HCT116 (cell line): Measurements from ENCODE around the gene SMARCD1. TPM values are rescaled to one million over a fixed set of nuclear protein-coding genes. Genes with fewer than 3 reads are reported as not detected.

Source experiments
- ATAC-seq: fragments of 200-7000 bp; cut with Tn5 transposase; 2 replicates; pipeline ENCODE4 v1.9.1; 2020; ENCODE audit warnings: mild to moderate bottlenecking, moderate library complexity
- BruUV-seq: library from RNA; stranded (reverse); fragments of 400-500 nt; replicated peaks from 2 replicates; lab custom pipeline; 2021; lab: Mats Ljungman, UMichigan
- CTCF ChIA-PET: fragments of 300-600 bp; sonication (Branson Sonifier 250); formaldehyde crosslinking; loops from one replicate; lab custom pipeline; 2021; ENCODE audit warnings: antibody characterized with exemption; lab: Charles Lee
- POLR2A ChIA-PET: fragments of 300-600, 350-600 bp; sonication (Branson Sonifier 250); formaldehyde crosslinking; loops from one replicate; lab custom pipeline; 2021; ENCODE audit warnings: antibody characterized with exemption; lab: Charles Lee
- RAD21 ChIA-PET, 2 experiments: fragments of 300-600 bp; sonication (Branson Sonifier 250); formaldehyde crosslinking; loops; one replicate each; lab custom pipeline; 2023; ENCODE audit warnings: low total read pairs in 2 of 2; ENCODE audit not compliant: uncharacterized antibody in 2 of 2, unreplicated experiment in 2 of 2, low non-redundant PET in 1 of 2; lab: Charles Lee
- DNase-seq: peaks from one replicate; pipeline ENCODE4 v3.0.0-alpha.2; 2010; ENCODE audit warnings: low read depth, low spot score
- H2AFZ ChIP-seq: fragments of 200-600 bp; shearing (Covaris generic), sonication (generic); 2 replicates; pipeline ENCODE4 v1.6.1; 2017; ENCODE audit warnings: low read depth, mixed run types, mixed read lengths, antibody characterized with exemption, low read length; ENCODE audit not compliant: poor library complexity, severe bottlenecking
- H3K27ac ChIP-seq: 2 replicates; pipeline ENCODE4 v1.5.1; 2012; ENCODE audit warnings: low read depth, low read length
- H3K27me3 ChIP-seq: fragments of 200-600 bp; sonication (generic); 2 replicates; pipeline ENCODE4 v1.6.1; 2016; ENCODE audit warnings: mixed run types, low read length, mixed read lengths; ENCODE audit not compliant: insufficient read depth
- H3K36me3 ChIP-seq, 2 experiments: fragments of 200-500 bp in 1 of 2; fragments of 200-600 bp in 1 of 2; sonication (Bioruptor generic) in 1 of 2; sonication (generic) in 1 of 2; 2 replicates each; pipeline versions ENCODE4 v1.5.1 to v1.6.1; 2014 to 2016; ENCODE audit warnings: low read length in 2 of 2, inconsistent platforms in 1 of 2, mixed read lengths in 1 of 2, mixed run types in 1 of 2; ENCODE audit not compliant: insufficient read depth in 2 of 2, control insufficient read depth in 1 of 2
- H3K4me1 ChIP-seq, 2 experiments: fragments of 200-600 bp in 1 of 2; sonication (generic) in 1 of 2; 2 replicates each; pipeline versions ENCODE4 v1.5.1 to v1.6.1; 2012 to 2017; ENCODE audit warnings: low read length in 2 of 2, inconsistent platforms in 1 of 2, mild to moderate bottlenecking in 1 of 2, mixed read lengths in 1 of 2, mixed run types in 1 of 2, moderate library complexity in 1 of 2; ENCODE audit not compliant: insufficient read depth in 2 of 2, control insufficient read depth in 1 of 2
- H3K4me2 ChIP-seq: fragments of 200-600 bp; sonication (generic); 2 replicates; pipeline ENCODE4 v1.6.1; 2017; ENCODE audit warnings: mixed run types, low read length, mixed read lengths
- H3K4me3 ChIP-seq, 2 experiments: fragments of 200-600 bp in 1 of 2; sonication (generic) in 1 of 2; replicated peaks in 1 of 2; 2 replicates each; pipeline ENCODE4 v1.5.1; 2011 to 2016; ENCODE audit warnings: low read length in 2 of 2, control low read depth in 1 of 2, low read depth in 1 of 2, mild to moderate bottlenecking in 1 of 2, mixed read lengths in 1 of 2, mixed run types in 1 of 2
- H3K79me2 ChIP-seq: fragments of 200-600 bp; sonication (generic); 2 replicates; pipeline ENCODE4 v1.6.1; 2017; ENCODE audit warnings: mild to moderate bottlenecking, mixed run types, low read length, moderate library complexity, mixed read lengths; ENCODE audit not compliant: insufficient read depth
- H3K9ac ChIP-seq: fragments of 200-600 bp; sonication (generic); 2 replicates; pipeline ENCODE4 v1.6.1; 2016; ENCODE audit warnings: low read length, mixed read lengths
- H3K9me2 ChIP-seq: fragments of 200-600 bp; sonication (generic), shearing (Covaris generic); 2 replicates; pipeline ENCODE4 v1.6.1; 2017; ENCODE audit warnings: mixed run types, mild to moderate bottlenecking, moderate library complexity; ENCODE audit not compliant: insufficient read depth
- H3K9me3 ChIP-seq, 2 experiments: fragments of 200-500 bp in 1 of 2; fragments of 200-600 bp in 1 of 2; sonication (Bioruptor generic) in 1 of 2; sonication (generic) in 1 of 2; 2 replicates each; pipeline ENCODE4 v1.6.1; 2014 to 2017; ENCODE audit warnings: low read length in 2 of 2, mixed read lengths in 2 of 2, inconsistent platforms in 1 of 2, low read depth in 1 of 2, mild to moderate bottlenecking in 1 of 2, mixed run types in 1 of 2, moderate library complexity in 1 of 2; ENCODE audit not compliant: control insufficient read depth in 1 of 2, insufficient read depth in 1 of 2
- H4K20me1 ChIP-seq: fragments of 200-600 bp; sonication (generic), shearing (Covaris generic); 2 replicates; pipeline ENCODE4 v1.6.1; 2017; ENCODE audit warnings: mixed run types, mild to moderate bottlenecking, moderate library complexity; ENCODE audit not compliant: insufficient read depth
- ATF3 ChIP-seq: IDR thresholded peaks from 2 replicates; pipeline ENCODE4 v1.6.1; 2012
- CBX3 ChIP-seq: IDR thresholded peaks from 2 replicates; pipeline ENCODE4 v1.6.1; 2012; ENCODE audit warnings: low read depth
- EGR1 ChIP-seq: IDR thresholded peaks from 2 replicates; pipeline ENCODE4 v1.6.1; 2012; ENCODE audit warnings: low read depth
- ELF1 ChIP-seq: IDR thresholded peaks from 2 replicates; pipeline ENCODE4 v1.6.1; 2012; ENCODE audit warnings: low read depth, borderline replicate concordance
- EZH2 ChIP-seq: fragments of 200-600 bp; sonication (generic); IDR thresholded peaks from 2 replicates; pipeline ENCODE4 v1.6.1; 2017; ENCODE audit warnings: antibody characterized with exemption, mixed run types
- EZH2phosphoT487 ChIP-seq: fragments of 200-600 bp; IDR thresholded peaks from 2 replicates; pipeline ENCODE4 v1.6.1; 2018; ENCODE audit warnings: antibody characterized with exemption, borderline replicate concordance
- FOSL1 ChIP-seq: IDR thresholded peaks from 2 replicates; pipeline ENCODE4 v1.6.1; 2012; ENCODE audit warnings: low read depth
- JUND ChIP-seq: IDR thresholded peaks from 2 replicates; pipeline ENCODE4 v1.6.1; 2012
- MAX ChIP-seq: IDR thresholded peaks from 2 replicates; pipeline ENCODE4 v1.6.1; 2012
- POLR2A ChIP-seq: IDR thresholded peaks from 2 replicates; pipeline ENCODE4 v1.7.0; 2011; ENCODE audit warnings: borderline replicate concordance; ENCODE audit not compliant: insufficient read depth, insufficient read length; ENCODE audit errors: extremely low read depth
- REST ChIP-seq: IDR thresholded peaks from 2 replicates; pipeline ENCODE4 v1.6.1; 2012; ENCODE audit warnings: low read depth
- SIN3A ChIP-seq: IDR thresholded peaks from 2 replicates; pipeline ENCODE4 v1.6.1; 2012; ENCODE audit warnings: low read depth
- SP1 ChIP-seq: IDR thresholded peaks from 2 replicates; pipeline ENCODE4 v1.6.1; 2012; ENCODE audit warnings: low read depth
- SRF ChIP-seq: IDR thresholded peaks from 2 replicates; pipeline ENCODE4 v1.6.1; 2012; ENCODE audit warnings: low read depth
- YY1 ChIP-seq: IDR thresholded peaks from 2 replicates; pipeline ENCODE4 v1.6.1; 2011; ENCODE audit warnings: low read length, low read depth, moderate library complexity, mild to moderate bottlenecking; ENCODE audit not compliant: insufficient replicate concordance; ENCODE audit errors: extremely low read depth
- ZBTB33 ChIP-seq: IDR thresholded peaks from 2 replicates; pipeline ENCODE4 v1.6.1; 2011; ENCODE audit warnings: mild to moderate bottlenecking, low read length, moderate library complexity; ENCODE audit not compliant: insufficient replicate concordance; ENCODE audit errors: extremely low read depth
- ZFX ChIP-seq: fragments of 450-650 bp; IDR thresholded peaks from 2 replicates; pipeline ENCODE4 v1.6.1; 2017
- ZNF274 ChIP-seq: fragments of 200-500 bp; sonication (Bioruptor generic); IDR thresholded peaks from 2 replicates; pipeline ENCODE4 v1.6.1; 2014; ENCODE audit warnings: mild to moderate bottlenecking, low read depth, low read length, inconsistent platforms
- intact Hi-C: fragments of 100-400 bp; cut with micrococcal nuclease; formaldehyde crosslinking; loops from 2 replicates; pipeline ENCODE4 v1.10.0; 2022
- total RNA-seq: library from RNA; stranded (reverse); gene quantifications from one replicate; pipeline ENCODE4 v1.2.1, GENCODE V29; 2021; ENCODE audit not compliant: unreplicated experiment

The SMARCD1 gene
- total RNA-seq, 1 experiment from 2014 or later, result 64.8 TPM

GRCh38 chr12:50110127-50110761, 25.1 kb downstream of the SMARCD1 start:
- intact Hi-C loops, result loop anchor here (2.0 to 5.0 kb wide), 2 partner anchors 57 to 202 kb away; partner anchors contain the start of gene CERS5
- CTCF ChIA-PET, result interaction anchor here (0.8 to 3.8 kb wide), 16 partner anchors 9 to 625 kb away, joined by 3 to 33 read pairs (median 6); partner anchors contain the start of genes CERS5 and SMARCD1
- peak overlapping the region; percentile 33 for H3K9ac ChIP-seq
- H3K27ac ChIP-seq, result peak overlapping the region; percentile 21
- no peaks in the 10 kb centered on the region for H4K20me1 ChIP-seq
- no peak for ATAC-seq
- TF ChIP-seq SRF (no peak), MAX (no peak), SIN3A (no peak), ZNF274 (no peak), POLR2A (no peak), JUND (no peak), CBX3 (no peak), EGR1 (no peak), REST (no peak), ZBTB33 (no peak), ELF1 (no peak), EZH2 (no peak), SP1 (no peak), EZH2phosphoT487 (no peak), YY1 (no peak), FOSL1 (no peak), ZFX (no peak), ATF3 (no peak)
- no TSS peak for BruUV-seq
- H3K4me2 ChIP-seq, result peak overlapping the region; percentile 64
- RAD21 ChIA-PET, result no interaction called here
- H3K4me3 ChIP-seq, result 0 out of 4 replicates have a peak overlapping the region, but pooled peaks of 1 of the 2 experiments have one; percentile 36
- no peak for DNase-seq
- no peaks in the 10 kb centered on the region for H3K27me3 ChIP-seq
- no peaks in the 10 kb centered on the region for H3K9me2 ChIP-seq
- peaks cover 20 to 22% of the 10 kb centered on the region in 2 experiments for H3K4me1 ChIP-seq
- H3K36me3 ChIP-seq, result no peaks in the 10 kb centered on the region
- H3K9me3 ChIP-seq, result no peaks in the 10 kb centered on the region
- H2AFZ ChIP-seq, result no peak overlapping the region
- POLR2A ChIA-PET, result interaction anchor here (2.8 kb wide), 1 partner anchor 26 kb away, joined by 20 read pairs; the partner anchor contains the start of gene SMARCD1
- peaks cover 24% of the 10 kb centered on the region for H3K79me2 ChIP-seq
